ENCODE results near the gene FUBP1. TPM values are rescaled to one million over a fixed set of nuclear protein-coding genes. Genes with fewer than 3 reads are reported as not detected.

The FUBP1 gene
- polyA plus RNA-seq, 1 of the 3 experiments (the other 2 are of a cell fraction) = 64.1 TPM

GRCh38 chr1:77986810-77987209, 7.9 kb upstream of the FUBP1 start:
- Histone ChIP-seq H3K9me2 (no peaks in the 10 kb centered on the region), H3K79me2 (ENCODE audit: insufficient read depth) (peaks cover 95% of the 10 kb centered on the region), H4K20me1 (ENCODE audit: insufficient read depth) (no peaks in the 10 kb centered on the region), H3K27ac (ENCODE audit: low read depth in 2 of 2, low read length in 1 of 2) (no peak overlapping the region), H3K9me3 (no peaks in the 10 kb centered on the region), H3K4me1 (ENCODE audit: control insufficient read depth in 1 of 2, insufficient read depth in 2 of 2, low read depth in 1 of 2, low read length in 1 of 2) (no peaks in the 10 kb centered on the region; a peak in 1 of 4 replicates), H3K27me3 (ENCODE audit: insufficient read depth) (no peaks in the 10 kb centered on the region), H3K4me2 (no peak overlapping the region), H3K9ac (no peak overlapping the region), H3K36me3 (replicated peaks in 1 of 2; ENCODE audit: control insufficient read depth in 1 of 2, insufficient read depth in 2 of 2, low read length in 1 of 2) (peaks cover 16% of the 10 kb centered on the region in 2 experiments), H3K4me3 (ENCODE audit: low read depth in 2 of 2, low read length in 1 of 2) (no peak overlapping the region), H3F3A (replicated peaks; ENCODE audit: insufficient read depth) (no peaks in the 10 kb centered on the region), H2AFZ (ENCODE audit: low read depth) (no peak overlapping the region)
- ChIA-PET CTCF (no interaction called here), POLR2A (interaction anchor here (1.3 kb wide), 1 partner anchor 18 kb away, joined by 3 read pairs; the partner anchor contains the start of gene DNAJB4)
- DNase-seq = no peak
- no peak for TF ChIP-seq FOSL2 (IDR thresholded peaks at IDR 0.05; ENCODE audit: borderline replicate concordance, low read depth)
- TF ChIP-seq MAX (IDR thresholded peaks at IDR 0.05; ENCODE audit: low read depth) = no peak
- TF ChIP-seq MXI1 (IDR thresholded peaks at IDR 0.05; ENCODE audit: low read depth, low read length) = no peak
- TF ChIP-seq SMC3 (IDR thresholded peaks at IDR 0.05; ENCODE audit: low read depth, low read length) = no peak
- TF ChIP-seq ELF1 (IDR thresholded peaks at IDR 0.05) = no peak
- TF ChIP-seq RCOR1 (IDR thresholded peaks at IDR 0.05; ENCODE audit: low read length) = no peak
- no peak for TF ChIP-seq FOXJ3 (CRISPR knock-in tag; IDR thresholded peaks at IDR 0.05)
- no peak for TF ChIP-seq USF1 (IDR thresholded peaks at IDR 0.05; ENCODE audit: borderline replicate concordance, low read depth)
- no peak for TF ChIP-seq NFIC (IDR thresholded peaks at IDR 0.05; ENCODE audit: borderline replicate concordance)
- TF ChIP-seq JUND (IDR thresholded peaks at IDR 0.05) = no peak
- TF ChIP-seq GATA2 (CRISPR knock-in tag; IDR thresholded peaks at IDR 0.05) = no peak
- TF ChIP-seq IRF3 (IDR thresholded peaks at IDR 0.05; ENCODE audit: low read depth, low read length) = no peak
- no peak for TF ChIP-seq RXRA (IDR thresholded peaks at IDR 0.05; ENCODE audit: borderline replicate concordance, low read depth)
- TF ChIP-seq RFX5 (IDR thresholded peaks at IDR 0.05; ENCODE audit: low read length) = no peak
- no peak for TF ChIP-seq ZBTB33 (IDR thresholded peaks at IDR 0.05; ENCODE audit: borderline replicate concordance, low read depth)
- TF ChIP-seq SIN3A (IDR thresholded peaks at IDR 0.05; ENCODE audit: borderline replicate concordance, low read depth, low read length) = no peak
- TF ChIP-seq EZH2phosphoT487 (IDR thresholded peaks at IDR 0.05; ENCODE audit: borderline replicate concordance, low read depth) = no peak
- TF ChIP-seq CHD2 (IDR thresholded peaks at IDR 0.05; ENCODE audit: low read length, partially characterized antibody) = no peak
- no peak for TF ChIP-seq MEF2A (IDR thresholded peaks at IDR 0.05; ENCODE audit: borderline replicate concordance, low read depth)
- no peak for TF ChIP-seq GABPA (IDR thresholded peaks at IDR 0.05; ENCODE audit: low read depth)
